H1 (cell line): ENCODE measurements around the gene ZNF425. TPM values are rescaled to one million over a fixed set of nuclear protein-coding genes. Genes with fewer than 3 reads are reported as not detected.

ENCODE experiments used
- CTCF ChIA-PET: fragments of 300-600 bp; sonication (Branson Sonifier 250); formaldehyde crosslinking; loops from one replicate; lab custom pipeline; 2021; ENCODE audit not compliant: partially characterized antibody; lab: Charles Lee
- POLR2A ChIA-PET: fragments of 300-600 bp; sonication (Branson Sonifier 250); formaldehyde crosslinking; loops from one replicate; lab custom pipeline; 2021; ENCODE audit warnings: inconsistent platforms; ENCODE audit not compliant: partially characterized antibody; lab: Charles Lee
- DNase-seq, 2 experiments: peaks; one replicate each; pipeline versions ENCODE4 v3.0.0 to v3.0.0-alpha.2; 2010 to 2022; ENCODE audit warnings: low spot score in 2 of 2, low read depth in 1 of 2, mixed read lengths in 1 of 2
- FAIRE-seq: peaks from 2 replicates; lab custom pipeline; 2011; peaks lifted over from hg19 to GRCh38; lab: Jason Lieb, UNC
- H2AFZ ChIP-seq: 2 replicates; pipeline ENCODE4 v1.8.1; 2012; ENCODE audit warnings: low read length, inconsistent platforms
- H2AK5ac ChIP-seq: 2 replicates; pipeline ENCODE4 v1.6.1; 2013; ENCODE audit warnings: low read depth, low read length
- H2BK120ac ChIP-seq: replicated peaks from 2 replicates; pipeline ENCODE3; 2013; ENCODE audit warnings: low read depth, low read length, inconsistent platforms
- H2BK12ac ChIP-seq: 2 replicates; pipeline ENCODE4 v1.6.1; 2013; ENCODE audit warnings: low read depth, low read length
- H2BK15ac ChIP-seq: 2 replicates; pipeline ENCODE4 v1.6.1; 2013; ENCODE audit warnings: low read length
- H2BK20ac ChIP-seq: 2 replicates; pipeline ENCODE4 v1.6.1; 2013; ENCODE audit warnings: low read length
- H2BK5ac ChIP-seq: 2 replicates; pipeline ENCODE4 v1.6.1; 2013; ENCODE audit warnings: low read depth, low read length
- H3K14ac ChIP-seq: 2 replicates; pipeline ENCODE4 v1.6.1; 2013; ENCODE audit warnings: inconsistent platforms; ENCODE audit not compliant: insufficient read length
- H3K18ac ChIP-seq: 2 replicates; pipeline ENCODE4 v1.6.1; 2013; ENCODE audit warnings: low read length; ENCODE audit errors: extremely low read depth
- H3K23ac ChIP-seq: 2 replicates; pipeline ENCODE4 v1.6.1; 2013; ENCODE audit warnings: inconsistent platforms; ENCODE audit not compliant: insufficient read length
- H3K23me2 ChIP-seq: 2 replicates; pipeline ENCODE4 v1.6.1; 2013; ENCODE audit warnings: low read depth, low read length
- H3K27ac ChIP-seq: 2 replicates; pipeline ENCODE4 v1.6.1; 2011; ENCODE audit warnings: low read depth, low read length, inconsistent platforms
- H3K27me3 ChIP-seq, 4 experiments: replicated peaks in 1 of 4; 1 replicate in 1 of 4; 2 replicates in 3 of 4; pipeline versions ENCODE4 v1.6.1 to v1.8.1; 2011 to 2013; ENCODE audit warnings: low read length in 3 of 4, mild to moderate bottlenecking in 3 of 4, inconsistent platforms in 2 of 4, mixed read lengths in 2 of 4, moderate library complexity in 1 of 4; ENCODE audit not compliant: control insufficient read depth in 3 of 4, insufficient read depth in 3 of 4; ENCODE audit errors: extremely low read depth in 1 of 4
- H3K36me3 ChIP-seq, 4 experiments: 2 replicates each; pipeline versions ENCODE4 v1.6.1 to v1.8.1; 2011 to 2013; ENCODE audit warnings: mild to moderate bottlenecking in 4 of 4, low read length in 3 of 4, moderate library complexity in 2 of 4, control low read depth in 1 of 4, inconsistent platforms in 1 of 4; ENCODE audit not compliant: insufficient read depth in 4 of 4, control insufficient read depth in 2 of 4
- H3K4ac ChIP-seq: replicated peaks from 2 replicates; pipeline ENCODE3; 2013; ENCODE audit warnings: low read length, low read depth, mixed read lengths, inconsistent platforms; ENCODE audit not compliant: insufficient read length
- H3K4me1 ChIP-seq, 4 experiments: replicated peaks in 1 of 4; 1 replicate in 1 of 4; 2 replicates in 3 of 4; pipeline versions ENCODE4 v1.6.1 to v1.8.1; 2011 to 2013; ENCODE audit warnings: low read length in 3 of 4, inconsistent platforms in 2 of 4, mixed read lengths in 1 of 4; ENCODE audit not compliant: insufficient read depth in 4 of 4, control insufficient read depth in 3 of 4
- H3K4me2 ChIP-seq, 2 experiments: 2 replicates each; pipeline versions ENCODE4 v1.6.1 to v1.8.1; 2011 to 2013; ENCODE audit warnings: low read depth in 2 of 2, low read length in 2 of 2, control low read depth in 1 of 2, inconsistent platforms in 1 of 2, mild to moderate bottlenecking in 1 of 2; ENCODE audit not compliant: insufficient read depth in 1 of 2
- H3K4me3 ChIP-seq, 4 experiments: fragments of 200-600, 300-600 bp in 1 of 4; sonication (generic), shearing (Covaris generic), sonication (Bioruptor Twin) in 1 of 4; 2 replicates each; pipeline versions ENCODE4 v1.5.1 to v1.8.1; 2011 to 2016; ENCODE audit warnings: low read length in 4 of 4, low read depth in 3 of 4, control low read depth in 2 of 4, inconsistent platforms in 2 of 4, mild to moderate bottlenecking in 2 of 4, mixed read lengths in 1 of 4, moderate library complexity in 1 of 4; ENCODE audit not compliant: insufficient read depth in 2 of 4; ENCODE audit errors: extremely low read depth in 1 of 4
- H3K56ac ChIP-seq: replicated peaks from 2 replicates; pipeline ENCODE3; 2013; ENCODE audit warnings: low read depth, mild to moderate bottlenecking, mixed read lengths, low read length, inconsistent platforms; ENCODE audit not compliant: insufficient read length
- H3K79me1 ChIP-seq: 2 replicates; pipeline ENCODE4 v1.6.1; 2013; ENCODE audit warnings: low read depth, low read length, control low read depth
- H3K79me2 ChIP-seq, 2 experiments: 2 replicates each; pipeline versions ENCODE4 v1.6.1 to v1.8.1; 2012 to 2013; ENCODE audit warnings: low read length in 2 of 2, mild to moderate bottlenecking in 2 of 2, inconsistent platforms in 1 of 2; ENCODE audit not compliant: insufficient read depth in 2 of 2, control insufficient read depth in 1 of 2
- H3K9ac ChIP-seq, 4 experiments: replicated peaks in 1 of 4; 1 replicate in 1 of 4; 2 replicates in 3 of 4; pipeline versions ENCODE4 v1.6.1 to v1.8.1; 2011 to 2013; ENCODE audit warnings: low read depth in 3 of 4, low read length in 3 of 4, control low read depth in 2 of 4, mild to moderate bottlenecking in 2 of 4, moderate library complexity in 2 of 4, inconsistent platforms in 1 of 4; ENCODE audit errors: extremely low read depth in 1 of 4
- H3K9me3 ChIP-seq, 2 experiments: 2 replicates each; pipeline versions ENCODE4 v1.6.1 to v1.8.1; 2012 to 2013; ENCODE audit warnings: mild to moderate bottlenecking in 2 of 2, moderate library complexity in 2 of 2, control low read depth in 1 of 2, inconsistent platforms in 1 of 2, low read depth in 1 of 2, low read length in 1 of 2, mixed read lengths in 1 of 2; ENCODE audit not compliant: insufficient read depth in 2 of 2
- H4K20me1 ChIP-seq, 2 experiments: replicated peaks in 1 of 2; 2 replicates each; pipeline versions ENCODE3 to v1.8.1; 2011 to 2013; ENCODE audit warnings: inconsistent platforms in 2 of 2, low read length in 2 of 2, mild to moderate bottlenecking in 1 of 2; ENCODE audit not compliant: insufficient read depth in 2 of 2, control insufficient read depth in 1 of 2
- H4K5ac ChIP-seq: 2 replicates; pipeline ENCODE4 v1.6.1; 2013; ENCODE audit warnings: low read length, low read depth, mixed read lengths, inconsistent platforms; ENCODE audit not compliant: insufficient read length
- H4K8ac ChIP-seq: 2 replicates; pipeline ENCODE4 v1.8.0; 2013; ENCODE audit warnings: mild to moderate bottlenecking, moderate library complexity, low read length, inconsistent platforms; ENCODE audit not compliant: insufficient read depth; ENCODE audit errors: extremely low read depth
- H4K91ac ChIP-seq: replicated peaks from 2 replicates; pipeline ENCODE3; 2013; ENCODE audit warnings: low read length, mixed read lengths, inconsistent platforms; ENCODE audit not compliant: insufficient read length
- POLR2A ChIP-seq, 2 experiments: IDR thresholded peaks; 1 replicate in 1 of 2; 2 replicates in 1 of 2; pipeline ENCODE4 v1.6.1; 2011; ENCODE audit warnings: low read depth in 2 of 2, low read length in 2 of 2, mild to moderate bottlenecking in 2 of 2; ENCODE audit errors: control extremely low read depth in 1 of 2
- POU5F1 ChIP-seq: IDR thresholded peaks from 2 replicates; pipeline ENCODE4 v1.6.1; 2011; ENCODE audit warnings: low read depth, mild to moderate bottlenecking, low read length, moderate library complexity
- RAD21 ChIP-seq, 2 experiments: IDR thresholded peaks in 1 of 2; conservative IDR thresholded peaks in 1 of 2; 2 replicates each; pipeline ENCODE4 v1.6.1; 2011; ENCODE audit warnings: low read depth in 2 of 2, low read length in 2 of 2, improper control_type of control experiment in 1 of 2, inconsistent platforms in 1 of 2, mild to moderate bottlenecking in 1 of 2, moderate library complexity in 1 of 2
- WGBS, 2 experiments: shearing (Covaris generic) in 1 of 2; methylation state at CpG; one replicate each; pipeline versions ENCODE4 v1.1.6 to v1.1.7; 2013 to 2015; ENCODE audit warnings: low lambda C conversion rate in 2 of 2, mixed read lengths in 2 of 2, inconsistent platforms in 1 of 2, low coverage in 1 of 2, missing lambda C conversion rate in 1 of 2; ENCODE audit not compliant: insufficient replicate concordance in 2 of 2, insufficient coverage in 1 of 2, insufficient read length in 1 of 2; ENCODE audit errors: extremely low coverage in 1 of 2, missing lambda C conversion rate in 1 of 2; 5-methylcytosine and 5-hydroxymethylcytosine counted together
- polyA plus RNA-seq, 7 experiments: library from polyadenylated mRNA; depleted of rRNA in 3 of 7; stranded (reverse) in 5 of 7; unstranded in 2 of 7; fragments of >200 nt in 5 of 7; fragments of 200-250 nt in 2 of 7; gene quantifications; 1 replicate in 5 of 7; 2 replicates in 1 of 7; 4 replicates in 1 of 7; pipeline versions ENCODE4 v1.2.1 to v1.2.3, GENCODE V29; 2011 to 2013; ENCODE audit warnings: missing spikeins in 2 of 7, mixed read lengths in 2 of 7
- total RNA-seq: library from RNA; stranded (reverse); fragmentation: NEBNext Ultra II Directional; extraction: Animal tissue kit (Norgen Biotek cat#: 25700); gene quantifications from 2 replicates; pipeline ENCODE4 v1.2.1, GENCODE V29; 2021

ZNF425 gene
- total and polyA plus RNA-seq, 2 of the 8 experiments (the other 6 are each of a cell fraction or from before 2014, with no cell fraction given): 3.4 to 6.1 TPM

GRCh38 chr7:149153346-149153745 is 27.2 kb upstream of the ZNF425 start:
- Histone ChIP-seq H3K9ac (no peak overlapping the region), H3K9me3 (no peaks in the 10 kb centered on the region), H3K14ac (no peak overlapping the region), H3K4ac (no peak overlapping the region), H2AK5ac (no peak overlapping the region), H4K20me1 (peaks cover 6 to 12% of the 10 kb centered on the region in 2 experiments), H3K4me3 (no peak overlapping the region), H3K4me1 (peaks cover 7 to 16% (median 9%) of the 10 kb centered on the region in 4 experiments; a peak in 6 of 7 replicates), H4K5ac (no peak overlapping the region), H3K23ac (no peak overlapping the region), H3K27me3 (no peaks in the 10 kb centered on the region), H2BK20ac (no peak overlapping the region), H4K91ac (no peak overlapping the region), H3K18ac (no peak overlapping the region), H3K27ac (no peak overlapping the region), H2BK5ac (no peak overlapping the region), H3K79me2 (peaks cover 50 to 93% of the 10 kb centered on the region in 2 experiments), H2BK15ac (no peak overlapping the region), H3K4me2 (no peak overlapping the region), H2BK120ac (no peak overlapping the region), H3K56ac (no peak overlapping the region), H3K23me2 (no peaks in the 10 kb centered on the region; the same call in 1 of the 2 replicates), H3K79me1 (no peaks in the 10 kb centered on the region; the same call in 1 of the 2 replicates), H4K8ac (no peak overlapping the region), H3K36me3 (peaks cover 15 to 41% (median 30%) of the 10 kb centered on the region in 4 experiments), H2BK12ac (no peak overlapping the region), H2AFZ (no peak overlapping the region)
- WGBS, 2 experiments: 90% methylated on average over 2 of the region's 2 CpGs; no CpG with 5 or more reads in 1 of the 2 experiments
- CTCF ChIA-PET: interaction anchor here (0.7 to 4.1 kb wide), 6 partner anchors 9 to 73 kb away, joined by 3 to 18 read pairs (median 4); no protein-coding TSS in a partner anchor
- FAIRE-seq (no peak), DNase-seq (no peak)
- TF ChIP-seq RAD21 (IDR thresholded peaks at IDR 0.05 in 1 of 2, conservative IDR thresholded peaks at IDR 0.05 in 1 of 2; ENCODE audit: low read depth in 2 of 2, low read length in 2 of 2) (no peak), POLR2A (IDR thresholded peaks at IDR 0.05; ENCODE audit: control extremely low read depth in 1 of 2, low read depth in 2 of 2, low read length in 2 of 2) (peak in 1 of 2 experiments; percentile 31; a peak in 1 of 3 replicates), POU5F1 (no peak)
- POLR2A ChIA-PET: interaction anchor here (0.7 to 9.2 kb wide), 16 partner anchors 9 to 148 kb away, joined by 3 to 138 read pairs (median 4); no protein-coding TSS in a partner anchor
